HG02870 (cell line): Measurements from ENCODE around the gene PLXNB3.
"Not testable (repeated sequence)": the region's sequence is repeated elsewhere in the genome, so short reads cannot be mapped to it uniquely, and the experiment has no call there.

Experiments
- ATAC-seq: cut with Tn5 transposase; IDR thresholded peaks from one replicate; pipeline ENCODE4 v1.9.1; 2021; ENCODE audit warnings: mild to moderate bottlenecking, moderate library complexity; ENCODE audit not compliant: unreplicated experiment

PLXNB3 gene

DNA sequence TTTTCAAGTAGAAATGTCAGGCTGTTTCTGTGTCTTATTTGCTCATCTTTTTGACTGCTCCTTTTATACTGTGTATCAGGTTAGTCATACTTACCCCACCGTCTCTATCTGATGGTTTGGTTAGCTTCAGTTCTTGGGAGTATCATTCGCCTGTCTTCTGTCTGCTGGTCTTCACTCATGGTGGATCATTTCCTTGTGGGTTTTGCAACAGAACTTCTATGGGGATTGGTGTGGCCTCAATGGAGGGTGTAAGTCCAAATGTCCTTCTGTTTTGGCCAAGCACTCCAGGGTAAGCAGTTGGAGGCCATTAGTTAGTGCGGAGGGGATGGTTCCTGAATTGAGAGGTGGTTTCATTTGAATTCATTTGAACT is 32.2 kb upstream of the PLXNB3 start:
- ATAC-seq = no peak

- no peak for ATAC-seq
Measured at GRCh38 chrX:153732401-153732800, 31.6 kb upstream of the PLXNB3 start.

DNA sequence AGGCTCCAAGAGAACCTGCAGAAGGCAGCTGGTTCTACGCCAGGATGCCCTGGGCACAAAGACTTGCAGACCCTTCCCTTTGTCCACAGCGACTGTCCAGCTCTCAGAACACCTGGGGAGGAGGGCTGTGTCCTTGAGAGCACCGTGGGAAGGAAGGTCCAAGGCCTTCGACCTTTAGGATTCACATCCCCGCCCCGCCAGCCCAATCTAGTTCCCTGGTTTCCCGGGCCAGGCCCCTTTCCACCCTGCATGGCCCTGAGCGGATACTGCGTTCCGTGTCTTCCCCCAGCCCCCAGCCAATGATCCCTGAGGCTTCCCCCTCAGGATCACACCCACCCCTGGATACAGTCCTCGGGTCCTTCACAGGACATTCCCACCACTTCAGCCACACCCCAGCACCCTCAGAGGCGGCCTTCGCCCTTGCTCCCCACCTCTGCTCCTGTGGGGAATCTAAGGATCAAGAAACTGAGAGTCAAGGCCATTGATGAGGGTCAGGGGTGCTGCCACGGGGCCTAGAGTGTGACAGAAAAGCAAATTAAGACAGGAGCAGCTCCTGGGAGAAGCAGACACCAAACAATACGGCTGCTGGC is 30.3 kb upstream of the PLXNB3 start:
- no peak for ATAC-seq

- no peak for ATAC-seq
Measured at GRCh38 chrX:153734871-153735270, 29.2 kb upstream of the PLXNB3 start.

- no peak for ATAC-seq
Measured at GRCh38 chrX:153735274-153735673, 28.8 kb upstream of the PLXNB3 start.

- no peak for ATAC-seq
Measured at GRCh38 chrX:153736071-153736820, 27.8 kb upstream of the PLXNB3 start.

DNA sequence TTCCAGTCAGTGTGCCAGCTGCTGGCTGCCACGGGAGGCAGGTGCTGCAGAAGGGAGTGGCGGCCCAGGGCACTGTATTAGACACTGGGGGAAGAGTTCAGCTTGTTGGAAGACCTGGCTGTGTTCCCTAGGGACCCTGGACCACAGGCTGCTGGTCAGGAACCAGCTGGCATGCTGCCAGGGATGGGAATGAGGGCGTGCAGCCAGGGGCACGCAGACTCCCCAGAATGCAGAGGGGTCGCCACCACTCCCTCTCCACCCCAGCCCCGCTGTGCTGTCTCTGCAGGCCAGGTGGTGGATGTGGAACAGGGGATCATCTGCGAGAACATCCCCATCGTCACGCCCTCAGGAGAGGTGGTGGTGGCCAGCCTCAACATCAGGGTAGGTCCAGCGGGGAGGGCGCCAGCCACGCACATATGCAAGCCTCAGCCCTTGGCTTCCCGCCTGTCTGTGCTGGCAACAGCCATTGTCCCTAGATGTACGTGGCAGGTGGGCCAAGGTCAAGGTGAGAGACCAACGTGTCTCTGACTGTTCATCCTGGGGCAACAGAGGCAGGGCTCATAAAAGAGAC is 27.1 kb upstream of the PLXNB3 start:
- ATAC-seq = no peak

GRCh38 chrX:153738056-153738605 is 25.9 kb upstream of the PLXNB3 start:
- no peak for ATAC-seq

GRCh38 chrX:153739754-153740486 is 24.1 kb upstream of the PLXNB3 start:
- no peak for ATAC-seq

DNA sequence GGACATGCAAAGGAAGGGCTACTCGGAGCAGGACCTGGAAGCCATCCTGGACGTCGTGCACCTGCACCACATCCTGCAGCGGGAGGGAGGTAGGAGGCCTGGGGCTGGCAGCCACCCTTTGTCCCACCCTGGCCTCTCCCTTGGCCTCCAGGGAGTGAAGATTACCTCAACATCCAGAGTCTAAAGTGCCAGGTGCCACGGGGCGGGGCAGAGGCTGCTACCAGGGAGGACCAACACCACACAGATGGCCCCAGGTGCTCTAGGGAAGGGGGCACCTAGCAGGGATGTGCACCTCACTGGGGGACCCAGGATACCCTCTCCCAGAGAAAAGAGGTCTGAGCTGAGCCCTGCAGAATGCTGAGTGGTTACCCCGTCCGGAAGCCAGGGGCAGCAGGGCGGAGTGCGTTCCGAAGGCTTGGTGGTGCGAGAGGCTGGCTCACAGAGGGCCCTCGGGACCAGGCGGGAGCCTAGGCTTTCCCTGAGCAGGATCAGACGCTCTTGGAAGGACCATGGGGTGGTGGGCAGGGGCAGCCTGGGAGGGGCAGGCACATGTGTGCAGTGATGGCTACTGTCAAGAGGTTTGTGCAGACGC is 23.3 kb upstream of the PLXNB3 start:
- ATAC-seq = no peak

DNA sequence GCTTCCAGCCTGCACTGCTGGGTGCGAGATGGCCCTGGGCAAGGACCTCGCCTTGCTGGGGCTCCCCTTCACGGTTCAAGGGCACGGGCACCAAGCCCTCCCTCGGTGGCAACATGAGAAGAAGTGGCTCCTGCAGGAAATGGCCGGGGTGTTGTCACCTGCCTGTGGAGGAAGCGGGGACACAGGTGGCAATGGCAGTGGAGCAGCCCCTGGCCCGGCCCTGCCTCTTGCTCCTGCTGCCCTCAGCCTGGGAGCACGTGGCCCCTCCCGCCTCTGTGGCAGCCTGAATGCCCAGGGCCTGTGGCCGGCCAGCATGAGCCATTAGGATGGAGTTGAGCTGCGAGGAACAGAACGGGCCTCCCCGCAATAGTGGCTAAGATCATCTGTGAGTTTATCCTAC is 22.6 kb upstream of the PLXNB3 start:
- ATAC-seq = no peak

DNA sequence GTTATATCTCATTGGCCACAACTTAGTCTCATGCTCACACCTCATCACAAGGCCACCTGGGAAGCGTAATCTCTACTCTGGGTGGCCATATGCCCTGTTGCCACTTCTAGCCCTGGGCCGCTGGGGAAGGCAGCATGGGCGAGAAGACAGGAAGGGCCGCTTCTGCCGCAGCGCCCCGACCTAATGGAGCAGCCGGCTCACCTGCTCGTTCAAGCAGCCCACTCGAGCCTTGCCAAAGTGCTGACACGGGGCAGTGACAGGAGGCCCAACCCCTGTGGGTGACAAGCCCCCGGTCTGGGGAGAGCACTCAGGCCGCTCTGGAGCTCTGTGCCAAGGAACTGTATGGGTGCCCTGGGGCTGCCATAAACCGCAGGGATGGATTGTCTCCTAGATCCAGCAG is 21.9 kb upstream of the PLXNB3 start:
- not testable (repeated sequence) for ATAC-seq

DNA sequence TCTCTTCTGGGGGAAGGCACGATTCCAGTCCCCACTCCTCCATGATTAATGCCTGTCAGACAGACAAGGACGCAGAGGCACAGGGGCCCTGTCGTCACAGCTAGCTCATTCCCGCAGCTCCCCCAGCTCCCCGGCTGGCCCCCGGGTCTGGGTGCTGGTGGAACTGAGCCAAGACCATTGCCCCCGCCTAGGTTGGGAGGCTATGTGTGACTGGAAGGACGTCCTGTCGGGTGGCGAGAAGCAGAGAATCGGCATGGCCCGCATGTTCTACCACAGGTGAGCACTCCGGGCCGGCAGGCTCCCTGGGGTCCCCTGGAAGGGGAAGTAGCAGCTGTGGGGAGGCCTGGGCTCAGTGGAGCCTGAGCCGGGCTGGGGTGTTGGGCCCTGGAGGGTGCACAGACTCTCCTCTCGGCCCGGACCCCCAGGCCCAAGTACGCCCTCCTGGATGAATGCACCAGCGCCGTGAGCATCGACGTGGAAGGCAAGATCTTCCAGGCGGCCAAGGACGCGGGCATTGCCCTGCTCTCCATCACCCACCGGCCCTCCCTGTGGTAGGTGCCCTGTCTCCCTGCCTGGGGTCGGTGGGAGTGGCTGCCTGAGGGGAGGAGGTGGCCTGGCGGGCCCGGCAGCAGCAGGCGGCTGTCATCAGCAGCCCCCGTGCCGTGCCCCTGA is 21.1 kb upstream of the PLXNB3 start:
- ATAC-seq = not testable (repeated sequence)

DNA sequence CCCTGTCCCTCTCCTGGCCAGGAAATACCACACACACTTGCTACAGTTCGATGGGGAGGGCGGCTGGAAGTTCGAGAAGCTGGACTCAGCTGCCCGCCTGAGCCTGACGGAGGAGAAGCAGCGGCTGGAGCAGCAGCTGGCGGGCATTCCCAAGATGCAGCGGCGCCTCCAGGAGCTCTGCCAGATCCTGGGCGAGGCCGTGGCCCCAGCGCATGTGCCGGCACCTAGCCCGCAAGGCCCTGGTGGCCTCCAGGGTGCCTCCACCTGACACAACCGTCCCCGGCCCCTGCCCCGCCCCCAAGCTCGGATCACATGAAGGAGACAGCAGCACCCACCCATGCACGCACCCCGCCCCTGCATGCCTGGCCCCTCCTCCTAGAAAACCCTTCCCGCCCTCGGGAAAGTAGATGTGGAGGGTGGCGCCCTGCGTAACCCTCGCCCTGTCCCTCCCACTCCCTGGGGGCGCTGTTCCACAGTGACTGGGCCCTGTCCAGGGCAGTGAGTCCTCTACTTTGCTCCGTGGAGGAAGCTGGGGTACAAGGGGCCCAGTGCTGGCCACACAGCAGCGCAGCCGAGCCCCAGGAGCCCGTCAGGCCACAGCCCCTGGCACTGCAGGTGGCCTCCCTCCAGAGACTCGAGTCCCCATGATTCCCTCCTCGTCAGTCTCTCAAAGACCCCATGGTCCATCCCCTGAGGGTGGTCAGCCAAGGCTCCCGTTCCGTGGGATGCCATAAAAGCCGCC is 20.4 kb upstream of the PLXNB3 start:
- ATAC-seq = not testable (repeated sequence)

- ATAC-seq = no peak
Measured at GRCh38 chrX:153744210-153745066, 19.6 kb upstream of the PLXNB3 start.

DNA sequence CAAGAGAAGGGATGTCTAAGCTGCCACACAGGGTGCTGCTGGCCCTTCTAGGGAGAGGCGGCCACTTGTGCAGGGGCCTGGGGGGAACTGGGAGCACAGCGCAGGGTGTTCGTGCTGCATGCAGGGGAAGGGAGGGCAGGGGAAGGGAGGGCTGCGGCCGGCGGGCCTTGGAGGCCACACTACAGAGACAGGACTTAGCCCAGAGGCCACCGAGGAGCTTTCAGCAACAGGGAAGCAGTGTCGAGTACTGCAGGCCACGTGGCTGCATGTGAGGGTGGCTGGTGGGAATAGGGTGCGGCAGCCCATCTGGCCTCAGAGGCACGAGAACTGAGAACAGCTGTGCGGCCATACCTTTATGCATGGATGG is 19.0 kb upstream of the PLXNB3 start:
- not testable (repeated sequence) for ATAC-seq

DNA sequence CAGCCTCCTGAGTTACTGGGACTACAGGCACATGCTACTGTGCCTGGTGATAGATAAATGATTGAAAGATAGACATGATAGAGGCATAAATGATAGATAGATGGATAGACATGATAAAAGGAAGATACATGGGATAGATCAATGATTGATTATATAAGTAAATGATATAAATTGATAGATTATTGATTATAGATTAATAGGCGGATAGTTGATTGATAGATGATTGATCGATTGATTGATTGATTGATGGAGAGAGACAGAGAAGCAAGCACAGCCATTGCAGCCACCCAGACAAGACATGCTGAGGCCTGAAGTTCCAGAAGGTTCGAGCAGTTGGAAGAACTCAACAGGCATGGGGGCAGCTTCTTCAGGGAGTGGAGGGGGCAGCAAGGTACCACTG is 17.7 kb upstream of the PLXNB3 start:
- no peak for ATAC-seq

DNA sequence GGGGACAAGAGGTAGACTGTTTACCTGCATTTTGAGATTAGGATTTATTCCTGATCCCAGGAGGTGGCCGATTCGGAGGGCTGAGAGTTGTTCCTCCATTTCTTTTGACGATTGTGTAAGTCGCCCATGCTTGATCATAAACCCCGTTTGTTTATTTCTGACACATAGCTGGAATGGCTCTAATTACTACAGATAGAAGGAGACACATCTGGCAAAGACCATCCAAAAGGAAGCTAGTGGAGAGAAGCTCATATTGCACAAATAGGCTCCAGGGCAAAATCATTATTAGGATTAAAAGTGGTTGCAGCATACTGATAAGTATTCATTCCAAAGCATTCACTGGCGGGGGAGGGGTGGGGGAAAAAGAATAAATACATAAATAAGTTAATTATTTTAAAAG is 17.1 kb upstream of the PLXNB3 start:
- ATAC-seq = not testable (repeated sequence)

DNA sequence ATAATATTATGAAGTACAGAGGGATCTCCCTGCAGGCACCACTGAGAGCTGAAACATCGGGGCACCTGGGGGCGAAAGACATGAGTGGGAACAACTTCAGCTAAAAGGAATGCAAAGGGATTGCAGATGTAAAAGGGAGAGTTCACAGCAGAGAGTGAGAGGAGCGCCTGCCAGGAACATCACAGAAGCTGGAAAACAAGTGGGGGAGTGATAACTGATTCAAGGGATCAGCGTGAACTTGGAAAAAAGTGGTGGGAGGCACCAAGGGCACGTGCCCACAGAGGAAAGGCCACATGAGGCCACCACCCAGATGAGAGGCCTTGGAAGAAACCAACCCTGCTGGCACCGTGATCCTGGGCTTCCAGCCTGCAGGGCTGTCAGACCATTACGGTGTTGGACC is 15.0 kb upstream of the PLXNB3 start:
- not testable (repeated sequence) for ATAC-seq
